Neural crest cell (in vitro differentiated cells): ENCODE measurements around the gene GALNTL6. TPM values are rescaled to one million over a fixed set of nuclear protein-coding genes. Genes with fewer than 3 reads are reported as not detected.

Source experiments
- DNase-seq: peaks from one replicate; pipeline ENCODE4 v3.0.0; 2021; ENCODE audit warnings: low read depth, mixed read lengths, low spot score
- H3K27ac Mint-ChIP-seq: one replicate; pipeline ENCODE4 v1.8.0; 2021; ENCODE audit warnings: mild to moderate bottlenecking, mixed read lengths; ENCODE audit not compliant: unreplicated experiment
- H3K27me3 Mint-ChIP-seq: 2 replicates; pipeline ENCODE4 v1.8.0; 2021; ENCODE audit warnings: low read depth, mild to moderate bottlenecking, mixed read lengths
- H3K36me3 Mint-ChIP-seq: 2 replicates; pipeline ENCODE4 v1.8.0; 2021; ENCODE audit warnings: low read depth, mild to moderate bottlenecking, mixed read lengths
- H3K4me1 Mint-ChIP-seq: 2 replicates; pipeline ENCODE4 v1.8.0; 2021; ENCODE audit warnings: mixed read lengths
- H3K4me3 Mint-ChIP-seq: one replicate; pipeline ENCODE4 v1.8.0; 2021; ENCODE audit warnings: mild to moderate bottlenecking, mixed read lengths
- H3K9me3 Mint-ChIP-seq: 2 replicates; pipeline ENCODE4 v1.8.0; 2021; ENCODE audit warnings: mixed read lengths
- total RNA-seq: library from RNA; stranded (reverse); gene quantifications from 2 replicates; pipeline ENCODE4 v1.2.1, GENCODE V29; 2021
- TF ChIP-seq, protein P1 (sequence below): fragments of 200-600 bp; sonication (generic); conservative IDR thresholded peaks from 2 replicates; pipeline ENCODE4 v1.5.0; 2021; ENCODE audit warnings: antibody characterized with exemption, mild to moderate bottlenecking

The GALNTL6 gene
- total RNA-seq, 1 donor from 2014 or later = 0.07 TPM

- TF ChIP-seq, protein P1, sequence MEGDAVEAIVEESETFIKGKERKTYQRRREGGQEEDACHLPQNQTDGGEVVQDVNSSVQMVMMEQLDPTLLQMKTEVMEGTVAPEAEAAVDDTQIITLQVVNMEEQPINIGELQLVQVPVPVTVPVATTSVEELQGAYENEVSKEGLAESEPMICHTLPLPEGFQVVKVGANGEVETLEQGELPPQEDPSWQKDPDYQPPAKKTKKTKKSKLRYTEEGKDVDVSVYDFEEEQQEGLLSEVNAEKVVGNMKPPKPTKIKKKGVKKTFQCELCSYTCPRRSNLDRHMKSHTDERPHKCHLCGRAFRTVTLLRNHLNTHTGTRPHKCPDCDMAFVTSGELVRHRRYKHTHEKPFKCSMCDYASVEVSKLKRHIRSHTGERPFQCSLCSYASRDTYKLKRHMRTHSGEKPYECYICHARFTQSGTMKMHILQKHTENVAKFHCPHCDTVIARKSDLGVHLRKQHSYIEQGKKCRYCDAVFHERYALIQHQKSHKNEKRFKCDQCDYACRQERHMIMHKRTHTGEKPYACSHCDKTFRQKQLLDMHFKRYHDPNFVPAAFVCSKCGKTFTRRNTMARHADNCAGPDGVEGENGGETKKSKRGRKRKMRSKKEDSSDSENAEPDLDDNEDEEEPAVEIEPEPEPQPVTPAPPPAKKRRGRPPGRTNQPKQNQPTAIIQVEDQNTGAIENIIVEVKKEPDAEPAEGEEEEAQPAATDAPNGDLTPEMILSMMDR = no peak
- DNase-seq = no peak
- Mint-ChIP-seq H3K27me3 (no peaks in the 10 kb centered on the region), H3K4me1 (peaks cover 34% of the 10 kb centered on the region), H3K9me3 (peaks cover 3% of the 10 kb centered on the region), H3K4me3 (no peak overlapping the region), H3K27ac (peak overlapping the region; percentile 77), H3K36me3 (no peaks in the 10 kb centered on the region)
Measured at GRCh38 chr4:172838111-172838510, 1024.9 kb downstream of the GALNTL6 start.

- Mint-ChIP-seq H3K27me3 (no peaks in the 10 kb centered on the region), H3K36me3 (no peaks in the 10 kb centered on the region), H3K4me1 (peaks cover 39% of the 10 kb centered on the region), H3K27ac (no peak overlapping the region), H3K9me3 (peaks cover 3% of the 10 kb centered on the region), H3K4me3 (no peak overlapping the region)
- TF ChIP-seq, protein P1 = no peak
- no peak for DNase-seq
Measured at GRCh38 chr4:172838943-172839342, 1025.7 kb downstream of the GALNTL6 start.

GRCh38 chr4:172842779-172843178 lies 1029.6 kb downstream of the GALNTL6 start:
- Mint-ChIP-seq H3K4me1 (peaks cover 58% of the 10 kb centered on the region), H3K27me3 (no peaks in the 10 kb centered on the region), H3K9me3 (peaks cover 5% of the 10 kb centered on the region), H3K4me3 (peak overlapping the region; percentile 58), H3K36me3 (no peaks in the 10 kb centered on the region), H3K27ac (peak overlapping the region; percentile 97)
- TF ChIP-seq, protein P1 = no peak
- DNase-seq = peak; percentile 8

- H3K4me1 Mint-ChIP-seq = peaks cover 55% of the 10 kb centered on the region
- peaks cover 5% of the 10 kb centered on the region for H3K9me3 Mint-ChIP-seq
- H3K27me3 Mint-ChIP-seq = no peaks in the 10 kb centered on the region
- no peaks in the 10 kb centered on the region for H3K36me3 Mint-ChIP-seq
- peak overlapping the region; percentile 97 for H3K27ac Mint-ChIP-seq
- H3K4me3 Mint-ChIP-seq = peak overlapping the region; percentile 58
- DNase-seq = no peak
- TF ChIP-seq, protein P1 = no peak
Measured at GRCh38 chr4:172843192-172843591, 1030.0 kb downstream of the GALNTL6 start.

DNA sequence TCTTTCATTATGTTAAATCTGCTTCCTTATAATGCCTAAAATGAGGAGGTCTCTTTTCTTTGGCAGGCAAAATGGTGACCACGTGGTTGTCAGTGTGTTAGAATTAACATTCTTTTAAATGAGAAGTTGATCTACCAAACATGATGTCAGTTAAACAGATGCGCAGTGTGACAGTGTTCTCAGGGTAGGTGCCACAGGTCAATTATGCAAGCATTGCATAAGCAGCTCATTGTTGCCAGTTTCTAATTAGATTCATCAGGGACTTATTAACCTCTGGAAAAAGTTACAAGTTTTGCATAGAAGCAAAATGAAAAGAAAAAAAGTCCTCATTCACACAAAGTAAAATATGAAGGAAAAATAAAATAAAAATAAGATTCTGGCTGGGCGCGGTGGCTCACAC lies 1031.4 kb downstream of the GALNTL6 start:
- TF ChIP-seq, protein P1 = no peak
- DNase-seq = no peak
- peaks cover 50% of the 10 kb centered on the region for H3K4me1 Mint-ChIP-seq
- no peaks in the 10 kb centered on the region for H3K36me3 Mint-ChIP-seq
- H3K4me3 Mint-ChIP-seq = no peak overlapping the region
- no peaks in the 10 kb centered on the region for H3K27me3 Mint-ChIP-seq
- peaks cover 5% of the 10 kb centered on the region for H3K9me3 Mint-ChIP-seq
- H3K27ac Mint-ChIP-seq = no peak overlapping the region

DNA sequence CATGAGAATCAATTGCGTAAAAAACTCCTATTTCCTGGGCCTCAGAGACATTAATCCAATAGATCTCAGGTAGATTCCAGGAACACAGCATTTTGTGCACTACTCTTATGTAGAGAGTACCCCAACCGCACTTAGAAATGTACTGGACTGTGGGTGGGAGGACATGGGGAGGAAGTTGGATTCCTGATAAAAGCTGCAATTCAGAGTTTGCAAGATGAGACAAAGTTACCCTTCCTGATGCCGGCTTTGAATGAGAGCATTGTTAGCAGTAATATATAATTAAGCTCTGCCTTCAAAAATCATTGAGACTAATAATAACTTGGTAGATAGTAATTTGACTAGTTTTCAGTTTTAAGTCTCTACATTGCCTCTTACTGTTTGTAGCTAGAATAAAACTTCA lies 1032.1 kb downstream of the GALNTL6 start:
- H3K4me3 Mint-ChIP-seq = no peak overlapping the region
- no peak for DNase-seq
- peaks cover 4% of the 10 kb centered on the region for H3K36me3 Mint-ChIP-seq
- TF ChIP-seq, protein P1 = no peak
- no peaks in the 10 kb centered on the region for H3K27me3 Mint-ChIP-seq
- peak overlapping the region; percentile 71 for H3K27ac Mint-ChIP-seq
- peaks cover 47% of the 10 kb centered on the region for H3K4me1 Mint-ChIP-seq
- peaks cover 12% of the 10 kb centered on the region for H3K9me3 Mint-ChIP-seq
